GM21576 (cell line): ENCODE results near the gene OR2H1.
"Not testable (repeated sequence)": the region's sequence is repeated elsewhere in the genome, so short reads cannot be mapped to it uniquely, and the experiment has no call there.

Experiments
- ATAC-seq: cut with Tn5 transposase; IDR thresholded peaks from one replicate; pipeline ENCODE4 v1.9.1; 2021; ENCODE audit warnings: mild to moderate bottlenecking, moderate library complexity; ENCODE audit not compliant: unreplicated experiment

OR2H1 gene

DNA sequence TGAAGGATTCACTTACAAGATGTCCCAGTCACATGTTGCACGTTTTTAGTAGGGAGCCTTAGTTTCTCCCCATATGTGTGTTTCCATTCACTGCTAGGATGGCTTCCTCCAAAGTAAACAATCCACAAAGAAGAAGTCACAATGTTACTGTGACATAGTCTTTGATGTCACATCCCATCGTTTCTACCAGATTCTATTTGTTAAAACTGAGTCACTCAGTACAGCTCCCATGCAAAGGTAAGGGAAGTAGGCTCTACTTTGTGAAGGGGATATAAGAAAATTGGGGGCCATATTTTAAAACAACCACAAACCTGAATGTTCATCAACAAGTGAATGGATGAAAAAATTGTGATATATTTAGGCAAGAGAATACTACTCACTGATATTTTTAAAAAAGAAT, at the start of gene OR2H1, which contains the start of gene OR11A1:
Gene OR2H1 (plus strand): TSS at position 185 of the 400 bp plus-strand sequence. CDS start 4,615 bp downstream, outside the sequence.
Gene OR11A1 (minus strand): TSS at position 101 of the 400 bp plus-strand sequence. CDS start 29,430 bp downstream, outside the sequence.
- no peak for ATAC-seq

- ATAC-seq = no peak
Observed at GRCh38 chr6:29414588-29414987, 42.4 kb upstream of the OR2H1 start, which contains the start of gene OR12D1. Gene OR12D1, plus strand, starts transcription at chr6:29414928.

GRCh38 chr6:29419516-29419915, 37.4 kb upstream of the OR2H1 start:
- ATAC-seq = no peak

- no peak for ATAC-seq
Observed at GRCh38 chr6:29424168-29424567, 32.8 kb upstream of the OR2H1 start.

- no peak for ATAC-seq
Observed at GRCh38 chr6:29424575-29424974, 32.4 kb upstream of the OR2H1 start.

GRCh38 chr6:29425075-29425474, 31.9 kb upstream of the OR2H1 start:
- ATAC-seq = no peak

DNA sequence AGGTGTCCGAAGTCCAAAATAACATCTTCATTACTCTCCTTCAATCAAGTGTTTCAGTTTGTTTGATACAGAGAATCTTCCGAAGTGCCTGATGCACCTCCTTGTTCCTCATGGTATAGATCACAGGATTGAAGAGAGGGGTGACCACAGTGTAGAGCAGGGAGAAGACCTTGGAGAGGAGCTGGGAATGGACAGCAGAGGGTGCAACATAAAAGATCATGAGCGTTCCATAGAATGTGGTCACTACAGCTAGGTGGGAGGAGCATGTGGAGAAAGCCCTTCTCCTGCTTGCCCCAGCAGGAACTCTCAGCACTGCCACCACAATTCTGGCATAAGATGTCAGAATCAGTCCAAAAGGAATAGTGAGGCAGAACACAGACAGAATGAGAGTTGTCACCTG, 30.3 kb upstream of the OR2H1 start:
- no peak for ATAC-seq

DNA sequence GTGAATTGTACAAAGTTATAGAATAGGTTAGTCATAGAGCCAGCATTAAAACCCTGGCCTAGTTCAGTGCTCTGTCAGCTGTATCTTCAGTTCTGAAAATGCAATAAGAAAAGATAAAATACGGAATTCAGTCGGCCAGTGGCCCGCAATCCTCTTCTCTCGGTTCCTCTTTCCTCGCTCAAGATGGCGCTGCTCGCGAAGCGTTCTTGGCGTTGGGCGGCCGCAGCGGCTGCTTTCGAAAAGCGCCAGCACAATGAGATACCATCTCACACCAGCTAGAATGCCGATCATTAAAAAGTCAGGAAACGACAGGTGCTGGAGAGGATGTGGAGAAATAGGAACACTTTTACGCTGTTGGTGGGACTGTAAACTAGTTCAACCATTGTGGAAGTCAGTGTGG, 20.2 kb upstream of the OR2H1 start:
- ATAC-seq = not testable (repeated sequence)

- no peak for ATAC-seq
Observed at GRCh38 chr6:29439006-29439405, 17.9 kb upstream of the OR2H1 start, which contains the start of gene OR10C1. Gene OR10C1, plus strand, starts transcription at chr6:29439306. Its CDS starts 710 bp downstream, at chr6:29440016.

DNA sequence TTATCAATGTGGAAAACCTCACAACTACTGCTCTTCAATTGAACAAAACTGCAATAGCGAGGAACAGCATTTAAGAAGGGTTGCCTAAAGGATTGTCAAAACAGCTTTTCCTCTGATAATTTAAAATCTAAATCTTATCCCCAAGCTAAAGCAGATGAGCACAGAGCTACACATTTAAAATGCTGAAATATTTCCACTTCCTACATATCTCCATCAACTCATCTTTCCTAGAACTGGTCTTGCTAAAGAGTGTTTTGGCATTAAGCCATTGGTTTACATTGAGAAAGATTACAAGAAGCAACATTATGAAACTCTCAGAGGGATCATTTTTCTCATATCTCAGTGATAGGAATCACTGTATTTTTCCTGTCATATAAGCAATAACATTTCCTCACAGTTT, 14.2 kb upstream of the OR2H1 start:
- ATAC-seq = no peak

- ATAC-seq = not testable (repeated sequence)
Observed at GRCh38 chr6:29444031-29444430, 12.9 kb upstream of the OR2H1 start.

DNA sequence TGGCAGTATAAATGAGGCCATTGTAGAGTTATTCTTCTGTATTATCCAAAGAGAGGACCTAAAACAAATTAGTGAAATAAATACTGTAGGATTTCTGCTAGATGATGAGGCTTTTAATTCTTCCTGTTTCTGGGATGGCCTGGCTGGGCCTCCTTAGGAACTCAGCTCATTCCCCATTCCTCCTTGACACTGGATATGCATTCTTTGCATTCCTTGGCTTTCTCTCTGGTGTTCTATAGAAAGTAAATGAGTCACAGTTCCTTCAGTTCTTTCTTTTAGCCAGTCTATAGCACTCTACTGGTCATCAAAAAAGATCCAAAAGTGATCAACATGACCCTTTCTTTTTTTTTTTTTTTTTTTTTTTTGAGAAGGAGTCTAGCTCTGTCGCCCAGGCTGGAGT, 9.3 kb upstream of the OR2H1 start:
- no peak for ATAC-seq

GRCh38 chr6:29451471-29452193, 5.3 kb upstream of the OR2H1 start:
- ATAC-seq = no peak

DNA sequence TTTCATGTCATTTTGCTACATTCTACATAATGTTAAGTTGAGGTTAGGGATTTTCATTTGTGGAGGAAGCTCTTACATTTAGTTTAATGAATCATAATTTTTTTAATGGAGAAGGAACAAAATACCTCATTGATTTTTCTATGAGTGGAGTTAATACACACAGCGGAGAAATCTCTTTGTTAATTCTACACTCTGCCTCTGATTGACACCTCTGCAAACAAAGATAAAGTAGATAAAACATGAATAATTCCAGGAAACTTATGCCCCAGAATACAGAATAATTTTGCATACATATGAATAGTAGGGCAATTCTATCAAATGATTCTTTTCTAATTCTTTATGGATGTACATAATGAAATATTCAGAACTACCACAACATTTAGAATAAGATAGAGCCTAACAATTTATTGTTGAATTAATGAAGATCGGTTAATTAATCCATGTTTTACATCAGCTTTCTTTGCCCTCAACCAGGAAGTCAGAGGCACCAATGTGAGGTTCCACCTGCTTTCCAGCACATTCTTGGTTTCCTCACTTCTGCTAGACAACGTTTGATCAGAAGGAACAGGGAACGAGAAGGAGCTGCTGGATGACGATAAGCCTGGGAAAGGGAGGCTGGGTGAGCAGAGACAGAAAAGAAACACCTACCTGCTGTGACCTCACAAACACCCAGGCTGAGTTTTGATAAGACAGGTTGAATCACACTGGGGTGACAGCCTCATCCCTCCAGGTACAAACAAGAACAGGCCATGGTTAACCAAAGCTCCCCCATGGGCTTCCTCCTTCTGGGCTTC, 4.3 kb downstream of the OR2H1 start:
- ATAC-seq = no peak

DNA sequence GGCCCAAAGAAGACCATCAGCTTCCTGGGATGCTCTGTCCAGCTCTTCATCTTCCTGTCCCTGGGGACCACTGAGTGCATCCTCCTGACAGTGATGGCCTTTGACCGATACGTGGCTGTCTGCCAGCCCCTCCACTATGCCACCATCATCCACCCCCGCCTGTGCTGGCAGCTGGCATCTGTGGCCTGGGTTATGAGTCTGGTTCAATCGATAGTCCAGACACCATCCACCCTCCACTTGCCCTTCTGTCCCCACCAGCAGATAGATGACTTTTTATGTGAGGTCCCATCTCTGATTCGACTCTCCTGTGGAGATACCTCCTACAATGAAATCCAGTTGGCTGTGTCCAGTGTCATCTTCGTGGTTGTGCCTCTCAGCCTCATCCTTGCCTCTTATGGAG, 5.1 kb downstream of the OR2H1 start:
- no peak for ATAC-seq

DNA sequence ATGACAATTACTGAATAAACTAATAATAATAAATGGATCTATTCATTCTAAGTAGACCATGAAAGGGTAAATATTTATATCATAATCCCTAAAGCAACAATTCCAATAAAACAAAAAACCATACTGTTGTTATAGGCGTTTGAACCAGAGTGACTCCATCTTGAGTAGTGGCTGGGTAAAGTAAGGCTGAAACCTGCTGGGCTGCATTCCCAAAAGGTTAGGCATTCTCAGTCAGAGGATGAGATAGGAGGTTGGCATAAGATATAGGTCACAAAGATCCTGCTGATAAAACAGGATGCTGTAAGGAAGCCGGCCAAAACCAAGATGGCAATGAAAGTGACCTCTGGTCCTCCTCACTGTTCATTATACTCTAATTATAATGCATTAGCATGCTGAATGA, 8.3 kb downstream of the OR2H1 start:
- no peak for ATAC-seq

- no peak for ATAC-seq
Observed at GRCh38 chr6:29465801-29466200, 8.8 kb downstream of the OR2H1 start.

DNA sequence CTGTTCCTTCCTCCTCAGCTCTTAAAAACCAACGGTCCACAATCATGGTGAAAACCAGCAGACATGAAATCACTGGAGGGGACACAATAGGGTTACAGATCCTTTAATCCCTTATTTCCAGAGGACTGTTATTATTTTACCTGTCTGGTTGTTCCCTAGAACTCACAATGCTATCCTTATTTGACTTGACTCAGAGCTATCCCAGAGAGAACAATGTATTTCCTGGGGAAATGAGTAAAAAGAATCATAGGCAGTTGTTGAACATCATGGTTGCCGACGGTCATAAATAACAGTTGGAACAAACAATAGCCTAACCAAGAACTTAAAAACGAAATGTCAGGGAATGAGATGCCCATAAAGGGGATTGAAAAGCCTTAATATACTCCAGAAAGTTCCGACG, 9.3 kb downstream of the OR2H1 start:
- no peak for ATAC-seq

GRCh38 chr6:29474996-29475395, 18.0 kb downstream of the OR2H1 start:
- no peak for ATAC-seq

- ATAC-seq = no peak
Observed at GRCh38 chr6:29477923-29478450, 21.0 kb downstream of the OR2H1 start.

DNA sequence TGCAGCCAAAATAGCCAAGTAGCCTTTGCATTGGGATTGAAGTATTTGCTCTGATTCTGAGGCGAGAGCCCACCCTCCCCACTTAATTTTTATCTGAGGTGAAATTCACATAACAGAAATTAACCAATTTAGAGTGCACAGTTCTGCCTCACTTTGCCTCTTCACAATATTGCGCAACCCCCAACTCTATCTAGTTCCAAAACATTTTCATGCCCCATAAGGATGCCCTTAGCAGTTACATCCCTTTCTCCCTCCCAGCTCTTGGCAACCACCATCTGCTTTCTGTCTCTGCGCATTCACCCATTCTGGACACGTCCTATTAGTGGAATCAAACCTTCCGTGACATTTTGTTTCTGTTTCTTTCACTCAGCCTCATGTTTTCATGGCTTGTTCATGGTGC, 21.8 kb downstream of the OR2H1 start:
- ATAC-seq = no peak

GRCh38 chr6:29479560-29479959, 22.6 kb downstream of the OR2H1 start:
- no peak for ATAC-seq
